AG10803 (cell line): Measurements from ENCODE around the gene SLC25A26.

Source experiments
- DNase-seq: peaks from one replicate; pipeline ENCODE4 v3.0.0; 2010; ENCODE audit warnings: low read depth
- H3K4me3 ChIP-seq: 2 replicates; pipeline ENCODE4 v1.5.1; 2011; ENCODE audit warnings: mild to moderate bottlenecking, low read length, control low read depth
- CTCF ChIP-seq: conservative IDR thresholded peaks from 2 replicates; pipeline ENCODE4 v1.5.1; 2011; ENCODE audit warnings: mild to moderate bottlenecking, low read length, control low read depth, inconsistent platforms

SLC25A26 gene

DNA sequence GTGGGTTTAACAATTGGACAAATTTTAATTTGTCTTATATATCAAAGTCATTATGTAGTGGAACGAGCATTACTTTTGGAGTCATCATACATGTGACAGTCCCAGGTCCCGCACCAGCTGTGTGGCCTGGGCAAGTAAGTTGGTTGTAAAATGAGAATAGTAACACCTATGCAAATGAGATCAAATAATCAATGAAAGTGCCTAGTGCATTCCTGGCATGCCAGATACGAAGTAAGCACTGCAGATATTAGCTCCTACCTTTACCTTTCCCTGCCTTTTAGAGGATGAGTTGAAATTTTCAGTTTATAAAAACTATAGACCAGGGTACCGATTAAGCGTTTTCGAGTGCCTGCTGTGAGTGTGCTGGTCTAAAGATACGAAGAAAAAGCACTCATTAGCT is 145.9 kb downstream of the SLC25A26 start:
- TF ChIP-seq CTCF, result no peak
- no peak overlapping the region for H3K4me3 ChIP-seq
- DNase-seq, result no peak

DNA sequence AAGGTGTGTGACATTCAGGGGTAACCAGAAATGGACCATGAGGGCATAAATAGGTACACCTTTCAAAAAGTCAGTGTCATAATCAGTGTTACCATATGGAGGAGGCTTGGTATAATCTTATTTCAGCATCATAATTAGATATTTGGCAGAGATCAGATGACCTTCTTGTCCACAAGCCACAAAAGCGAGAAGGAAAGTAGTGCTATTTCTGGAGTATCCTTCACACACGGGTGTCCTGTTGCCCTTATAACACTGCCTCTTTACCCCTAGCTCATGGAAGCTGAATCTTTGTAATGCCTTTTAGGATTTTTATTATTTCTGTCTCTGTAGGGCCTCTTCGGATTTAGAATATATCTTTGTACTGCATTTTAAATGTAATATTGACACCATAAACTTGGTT is 147.2 kb downstream of the SLC25A26 start:
- H3K4me3 ChIP-seq, result no peak overlapping the region
- no peak for TF ChIP-seq CTCF
- no peak for DNase-seq

- no peak overlapping the region for H3K4me3 ChIP-seq
- TF ChIP-seq CTCF, result no peak
- no peak for DNase-seq
Measured at GRCh38 chr3:66370179-66370578, 149.4 kb downstream of the SLC25A26 start.

DNA sequence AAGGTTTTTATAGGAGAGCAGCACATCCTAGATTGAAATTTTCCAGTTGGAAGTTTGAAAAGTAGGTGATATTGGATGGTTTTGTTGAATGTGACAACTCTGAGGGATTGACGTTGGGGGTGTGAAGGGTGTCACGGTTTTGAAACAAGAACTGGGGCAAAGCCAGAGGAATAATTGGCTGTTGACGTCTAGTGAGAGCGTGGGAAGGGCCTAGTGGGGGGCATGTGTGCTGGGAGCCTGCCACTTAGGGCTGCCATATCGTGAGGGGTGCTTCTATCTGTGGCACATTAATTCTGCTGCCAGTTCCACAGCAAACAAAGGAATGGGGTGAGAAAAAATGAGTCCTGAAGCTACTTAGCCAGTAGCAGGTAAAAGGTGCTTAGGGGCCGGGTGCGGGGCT is 150.6 kb downstream of the SLC25A26 start:
- no peak for DNase-seq
- no peak for TF ChIP-seq CTCF
- no peak overlapping the region for H3K4me3 ChIP-seq

- peak; percentile 36; the same call in 1 of the 2 replicates for TF ChIP-seq CTCF
- no peak for DNase-seq
- H3K4me3 ChIP-seq, result no peak overlapping the region
Measured at GRCh38 chr3:66372681-66373350, 152.0 kb downstream of the SLC25A26 start.

- no peak for TF ChIP-seq CTCF
- no peak overlapping the region for H3K4me3 ChIP-seq
- peak; percentile 45 for DNase-seq
Measured at GRCh38 chr3:66376568-66376967, 155.8 kb downstream of the SLC25A26 start.

DNA sequence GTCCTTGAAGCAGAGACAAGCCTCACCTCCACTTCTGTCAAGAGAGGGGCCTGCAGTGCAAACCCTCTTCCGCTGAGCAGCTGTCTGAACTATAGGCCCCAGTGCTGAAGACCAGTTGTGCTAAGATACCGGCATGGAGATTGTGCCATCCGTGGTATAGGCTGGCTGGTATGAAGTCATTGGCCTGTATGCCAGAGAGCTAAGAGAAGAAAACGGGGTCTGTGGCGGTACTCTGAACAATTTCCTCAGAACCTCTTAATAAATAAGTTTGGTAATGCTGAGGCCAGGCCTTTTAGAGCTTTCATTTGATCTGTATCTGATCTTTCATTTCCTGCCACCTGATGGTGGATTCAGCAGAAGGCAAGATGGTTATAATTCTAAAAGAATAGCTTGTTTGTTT is 157.0 kb downstream of the SLC25A26 start:
- H3K4me3 ChIP-seq, result no peak overlapping the region
- TF ChIP-seq CTCF, result no peak
- DNase-seq, result no peak
